WTC11 (cell line): ENCODE measurements around the gene CHPF.

ENCODE experiments used
- CREB1 ChIP-seq: sonication (generic); formaldehyde crosslinking; IDR thresholded peaks from 2 replicates; pipeline ENCODE4 v1.8.0; 2023; ENCODE audit warnings: mild to moderate bottlenecking, missing genetic modification reagents
- CREM ChIP-seq: sonication (generic); formaldehyde crosslinking; IDR thresholded peaks from 2 replicates; pipeline ENCODE4 v1.8.1; 2022; ENCODE audit warnings: mild to moderate bottlenecking, missing genetic modification reagents, moderate library complexity
- E2F4 ChIP-seq: sonication (generic); formaldehyde crosslinking; IDR thresholded peaks from 2 replicates; pipeline ENCODE4 v1.8.1; 2022; ENCODE audit warnings: low read depth, mild to moderate bottlenecking, moderate library complexity, missing genetic modification reagents, borderline replicate concordance
- E2F5 ChIP-seq: sonication (generic); formaldehyde crosslinking; IDR thresholded peaks from 2 replicates; pipeline ENCODE4 v1.8.1; 2022; ENCODE audit warnings: mild to moderate bottlenecking, moderate library complexity, missing genetic modification reagents
- ELF4 ChIP-seq: sonication (generic); formaldehyde crosslinking; IDR thresholded peaks from 2 replicates; pipeline ENCODE4 v1.8.1; 2022; ENCODE audit warnings: low read depth, mild to moderate bottlenecking, moderate library complexity, missing genetic modification reagents
- GABPB1 ChIP-seq: sonication (generic); formaldehyde crosslinking; IDR thresholded peaks from 2 replicates; pipeline ENCODE4 v1.8.1; 2023; ENCODE audit warnings: mild to moderate bottlenecking, missing genetic modification reagents
- ZNF281 ChIP-seq: sonication (generic); formaldehyde crosslinking; IDR thresholded peaks from 2 replicates; pipeline ENCODE4 v1.8.0; 2023; ENCODE audit warnings: mild to moderate bottlenecking, missing genetic modification reagents
- TF ChIP-seq, protein P1 (sequence below): fragments of 200-600 bp; IDR thresholded peaks from 2 replicates; pipeline ENCODE4 v1.8.0; 2022; ENCODE audit warnings: antibody characterized with exemption
- TF ChIP-seq, protein P2 (sequence below): sonication (generic); formaldehyde crosslinking; conservative IDR thresholded peaks from 2 replicates; pipeline ENCODE4 v1.8.1; 2022; ENCODE audit warnings: mild to moderate bottlenecking, missing genetic modification reagents

- no peak for TF ChIP-seq CREM (CRISPR knock-in tag)
- TF ChIP-seq, protein P1, sequence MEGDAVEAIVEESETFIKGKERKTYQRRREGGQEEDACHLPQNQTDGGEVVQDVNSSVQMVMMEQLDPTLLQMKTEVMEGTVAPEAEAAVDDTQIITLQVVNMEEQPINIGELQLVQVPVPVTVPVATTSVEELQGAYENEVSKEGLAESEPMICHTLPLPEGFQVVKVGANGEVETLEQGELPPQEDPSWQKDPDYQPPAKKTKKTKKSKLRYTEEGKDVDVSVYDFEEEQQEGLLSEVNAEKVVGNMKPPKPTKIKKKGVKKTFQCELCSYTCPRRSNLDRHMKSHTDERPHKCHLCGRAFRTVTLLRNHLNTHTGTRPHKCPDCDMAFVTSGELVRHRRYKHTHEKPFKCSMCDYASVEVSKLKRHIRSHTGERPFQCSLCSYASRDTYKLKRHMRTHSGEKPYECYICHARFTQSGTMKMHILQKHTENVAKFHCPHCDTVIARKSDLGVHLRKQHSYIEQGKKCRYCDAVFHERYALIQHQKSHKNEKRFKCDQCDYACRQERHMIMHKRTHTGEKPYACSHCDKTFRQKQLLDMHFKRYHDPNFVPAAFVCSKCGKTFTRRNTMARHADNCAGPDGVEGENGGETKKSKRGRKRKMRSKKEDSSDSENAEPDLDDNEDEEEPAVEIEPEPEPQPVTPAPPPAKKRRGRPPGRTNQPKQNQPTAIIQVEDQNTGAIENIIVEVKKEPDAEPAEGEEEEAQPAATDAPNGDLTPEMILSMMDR: no peak
- TF ChIP-seq GABPB1 (CRISPR knock-in tag): no peak
- TF ChIP-seq, protein P2, sequence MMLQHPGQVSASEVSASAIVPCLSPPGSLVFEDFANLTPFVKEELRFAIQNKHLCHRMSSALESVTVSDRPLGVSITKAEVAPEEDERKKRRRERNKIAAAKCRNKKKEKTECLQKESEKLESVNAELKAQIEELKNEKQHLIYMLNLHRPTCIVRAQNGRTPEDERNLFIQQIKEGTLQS (CRISPR knock-in tag): no peak
- TF ChIP-seq E2F5: no peak
- no peak for TF ChIP-seq ELF4 (CRISPR knock-in tag)
- TF ChIP-seq ZNF281: no peak
- no peak for TF ChIP-seq CREB1 (CRISPR knock-in tag)
- no peak for TF ChIP-seq E2F4 (CRISPR knock-in tag)
Observed at GRCh38 chr2:219489315-219489714, 54.3 kb downstream of the CHPF start.
